ENCODE measurements around the gene ELAVL1.

- TF ChIP-seq POLR2AphosphoS5 (IDR thresholded peaks at IDR 0.05) = no peak
- no peak for TF ChIP-seq SMC3 (conservative IDR thresholded peaks at IDR 0.05; ENCODE audit: poor library complexity)
- no peak for TF ChIP-seq EZH2 (IDR thresholded peaks at IDR 0.05; ENCODE audit: borderline replicate concordance, insufficient read depth, low read length, poor library complexity, severe bottlenecking)
- no peak for TF ChIP-seq REST (IDR thresholded peaks at IDR 0.05; ENCODE audit: borderline replicate concordance)
Measured at GRCh38 chr19:7932930-7933300, 72.5 kb downstream of the ELAVL1 start.

Measured in neural cell (in vitro differentiated cells).